T-helper 1 cell treated with Interleukin-12 subunit alpha and Interleukin-12 subunit beta and Interleukin-4 antibody, amounts not matched to agents 30 μg/mL and 1 μg/mL, for 36 hours (primary cell): Measurements from ENCODE around the gene HSD11B2.
A peak's percentile ranks its signal among the peaks of the same experiment; 100 is the strongest.

Experiments used
- H3K27ac Mint-ChIP-seq: one replicate; pipeline ENCODE4 v1.8.0; 2021; ENCODE audit warnings: mild to moderate bottlenecking, mixed read lengths
- H3K27me3 Mint-ChIP-seq: one replicate; pipeline ENCODE4 v1.8.0; 2021; ENCODE audit warnings: low read depth, mixed read lengths
- H3K36me3 Mint-ChIP-seq: one replicate; pipeline ENCODE4 v1.8.0; 2021; ENCODE audit warnings: low read depth, mixed read lengths
- H3K4me1 Mint-ChIP-seq: one replicate; pipeline ENCODE4 v1.8.0; 2021; ENCODE audit warnings: low read depth, mixed read lengths
- H3K4me3 Mint-ChIP-seq: one replicate; pipeline ENCODE4 v1.8.0; 2021; ENCODE audit warnings: mild to moderate bottlenecking, moderate library complexity, mixed read lengths
- H3K9me3 Mint-ChIP-seq: one replicate; pipeline ENCODE4 v1.8.0; 2021; ENCODE audit warnings: mixed read lengths

The HSD11B2 gene

GRCh38 chr16:67431775-67432505 is 1.0 kb downstream of the HSD11B2 start:
- H3K9me3 Mint-ChIP-seq: no peaks in the 10 kb centered on the region
- H3K27ac Mint-ChIP-seq: no peak overlapping the region
- H3K4me3 Mint-ChIP-seq: peak overlapping the region; percentile 31
- H3K4me1 Mint-ChIP-seq: peaks cover 5% of the 10 kb centered on the region
- peaks cover 2% of the 10 kb centered on the region for H3K36me3 Mint-ChIP-seq
- peaks cover 44% of the 10 kb centered on the region for H3K27me3 Mint-ChIP-seq

GRCh38 chr16:67432506-67432890 is 1.6 kb downstream of the HSD11B2 start:
- H3K36me3 Mint-ChIP-seq: peaks cover 2% of the 10 kb centered on the region
- H3K4me1 Mint-ChIP-seq: peaks cover 5% of the 10 kb centered on the region
- no peak overlapping the region for H3K4me3 Mint-ChIP-seq
- no peak overlapping the region for H3K27ac Mint-ChIP-seq
- H3K27me3 Mint-ChIP-seq: peaks cover 40% of the 10 kb centered on the region
- no peaks in the 10 kb centered on the region for H3K9me3 Mint-ChIP-seq

- peaks cover 9% of the 10 kb centered on the region for H3K4me1 Mint-ChIP-seq
- H3K9me3 Mint-ChIP-seq: no peaks in the 10 kb centered on the region
- H3K27me3 Mint-ChIP-seq: peaks cover 36% of the 10 kb centered on the region
- no peak overlapping the region for H3K27ac Mint-ChIP-seq
- no peak overlapping the region for H3K4me3 Mint-ChIP-seq
- peaks cover 2% of the 10 kb centered on the region for H3K36me3 Mint-ChIP-seq
Measured at GRCh38 chr16:67433131-67433719, 2.3 kb downstream of the HSD11B2 start.

GRCh38 chr16:67435758-67436164 is 4.8 kb downstream of the HSD11B2 start:
- no peak overlapping the region for H3K27ac Mint-ChIP-seq
- H3K4me3 Mint-ChIP-seq: no peak overlapping the region
- H3K9me3 Mint-ChIP-seq: no peaks in the 10 kb centered on the region
- peaks cover 7% of the 10 kb centered on the region for H3K36me3 Mint-ChIP-seq
- H3K4me1 Mint-ChIP-seq: peaks cover 6% of the 10 kb centered on the region
- H3K27me3 Mint-ChIP-seq: peaks cover 13% of the 10 kb centered on the region

GRCh38 chr16:67436640-67437193 is 5.8 kb downstream of the HSD11B2 start:
- no peaks in the 10 kb centered on the region for H3K9me3 Mint-ChIP-seq

GRCh38 chr16:67437513-67437912 is 6.6 kb downstream of the HSD11B2 start:
- H3K4me1 Mint-ChIP-seq: peaks cover 4% of the 10 kb centered on the region
- peaks cover 7% of the 10 kb centered on the region for H3K36me3 Mint-ChIP-seq
- no peak overlapping the region for H3K27ac Mint-ChIP-seq
- no peaks in the 10 kb centered on the region for H3K9me3 Mint-ChIP-seq
- H3K4me3 Mint-ChIP-seq: no peak overlapping the region
- H3K27me3 Mint-ChIP-seq: peaks cover 2% of the 10 kb centered on the region

More at GRCh38 chr16:67436640-67437193, 5.8 kb downstream of the HSD11B2 start:
- Mint-ChIP-seq H3K36me3 (peaks cover 7% of the 10 kb centered on the region), H3K4me3 (no peak overlapping the region), H3K27me3 (peaks cover 9% of the 10 kb centered on the region), H3K27ac (no peak overlapping the region), H3K4me1 (peaks cover 4% of the 10 kb centered on the region)

GRCh38 chr16:67438098-67438791 is 7.3 kb downstream of the HSD11B2 start:
- Mint-ChIP-seq H3K4me1 (peaks cover 4% of the 10 kb centered on the region), H3K36me3 (peaks cover 7% of the 10 kb centered on the region), H3K27ac (no peak overlapping the region), H3K27me3 (no peaks in the 10 kb centered on the region), H3K9me3 (no peaks in the 10 kb centered on the region), H3K4me3 (no peak overlapping the region)

- Mint-ChIP-seq H3K9me3 (no peaks in the 10 kb centered on the region), H3K36me3 (peaks cover 7% of the 10 kb centered on the region), H3K4me3 (no peak overlapping the region), H3K4me1 (peaks cover 4% of the 10 kb centered on the region), H3K27me3 (no peaks in the 10 kb centered on the region), H3K27ac (no peak overlapping the region)
Measured at GRCh38 chr16:67438824-67439393, 8.0 kb downstream of the HSD11B2 start.

- H3K36me3 Mint-ChIP-seq: peaks cover 6% of the 10 kb centered on the region
- H3K27ac Mint-ChIP-seq: no peak overlapping the region
- H3K27me3 Mint-ChIP-seq: no peaks in the 10 kb centered on the region
- peaks cover 4% of the 10 kb centered on the region for H3K4me1 Mint-ChIP-seq
- H3K9me3 Mint-ChIP-seq: no peaks in the 10 kb centered on the region
- no peak overlapping the region for H3K4me3 Mint-ChIP-seq
Measured at GRCh38 chr16:67441271-67441753, 10.4 kb downstream of the HSD11B2 start.

GRCh38 chr16:67441907-67442306 is 11.0 kb downstream of the HSD11B2 start:
- H3K4me3 Mint-ChIP-seq: no peak overlapping the region
- H3K4me1 Mint-ChIP-seq: peaks cover 4% of the 10 kb centered on the region
- no peaks in the 10 kb centered on the region for H3K9me3 Mint-ChIP-seq
- H3K27ac Mint-ChIP-seq: no peak overlapping the region
- H3K27me3 Mint-ChIP-seq: no peaks in the 10 kb centered on the region
- H3K36me3 Mint-ChIP-seq: peaks cover 6% of the 10 kb centered on the region

- Mint-ChIP-seq H3K36me3 (peaks cover 6% of the 10 kb centered on the region), H3K27ac (no peak overlapping the region), H3K27me3 (no peaks in the 10 kb centered on the region), H3K4me1 (peaks cover 6% of the 10 kb centered on the region), H3K4me3 (no peak overlapping the region), H3K9me3 (no peaks in the 10 kb centered on the region)
Measured at GRCh38 chr16:67442581-67443255, 11.8 kb downstream of the HSD11B2 start.

GRCh38 chr16:67443265-67443664 is 12.3 kb downstream of the HSD11B2 start:
- H3K4me1 Mint-ChIP-seq: peaks cover 4% of the 10 kb centered on the region
- H3K36me3 Mint-ChIP-seq: peaks cover 6% of the 10 kb centered on the region
- no peak overlapping the region for H3K4me3 Mint-ChIP-seq
- no peak overlapping the region for H3K27ac Mint-ChIP-seq
- H3K9me3 Mint-ChIP-seq: no peaks in the 10 kb centered on the region
- H3K27me3 Mint-ChIP-seq: no peaks in the 10 kb centered on the region

GRCh38 chr16:67444259-67445125 is 13.6 kb downstream of the HSD11B2 start:
- H3K4me3 Mint-ChIP-seq: no peak overlapping the region
- H3K4me1 Mint-ChIP-seq: peaks cover 4% of the 10 kb centered on the region
- H3K9me3 Mint-ChIP-seq: no peaks in the 10 kb centered on the region
- peaks cover 1% of the 10 kb centered on the region for H3K36me3 Mint-ChIP-seq
- H3K27me3 Mint-ChIP-seq: no peaks in the 10 kb centered on the region
- H3K27ac Mint-ChIP-seq: no peak overlapping the region
